Mesendoderm (in vitro differentiated cells): ENCODE measurements around the gene KY.

Source experiments
- DNase-seq: peaks from one replicate; pipeline ENCODE4 v3.0.0; 2013
- H2AK5ac ChIP-seq: 2 replicates; pipeline ENCODE4 v1.6.1; 2013; ENCODE audit warnings: low read length, inconsistent platforms
- H2BK120ac ChIP-seq: 2 replicates; pipeline ENCODE4 v1.6.1; 2013; ENCODE audit warnings: low read depth, mild to moderate bottlenecking, low read length, moderate library complexity, mixed read lengths
- H2BK15ac ChIP-seq: replicated peaks from 2 replicates; pipeline ENCODE4 v1.6.1; 2013; ENCODE audit warnings: low read depth, mild to moderate bottlenecking, moderate library complexity
- H2BK5ac ChIP-seq: 2 replicates; pipeline ENCODE4 v1.6.1; 2013; ENCODE audit warnings: low read length, inconsistent platforms
- H3K18ac ChIP-seq: 2 replicates; pipeline ENCODE4 v1.6.1; 2013; ENCODE audit warnings: mild to moderate bottlenecking, low read length, mixed read lengths
- H3K23ac ChIP-seq: one replicate; pipeline ENCODE4 v1.6.1; 2013; ENCODE audit warnings: low read length
- H3K27ac ChIP-seq: 2 replicates; pipeline ENCODE4 v1.5.1; 2013; ENCODE audit warnings: low read depth, mild to moderate bottlenecking, inconsistent platforms, low read length, moderate library complexity
- H3K27me3 ChIP-seq: 2 replicates; pipeline ENCODE4 v1.6.1; 2013; ENCODE audit warnings: low read length, control low read depth, mild to moderate bottlenecking, inconsistent platforms; ENCODE audit not compliant: insufficient read depth, poor library complexity
- H3K36me3 ChIP-seq: 2 replicates; pipeline ENCODE4 v1.6.1; 2013; ENCODE audit warnings: low read length, inconsistent platforms; ENCODE audit not compliant: control insufficient read depth, insufficient read depth
- H3K4ac ChIP-seq: one replicate; pipeline ENCODE4 v1.6.1; 2013; ENCODE audit warnings: low read depth, mild to moderate bottlenecking, low read length, moderate library complexity
- H3K4me1 ChIP-seq: 2 replicates; pipeline ENCODE4 v1.6.1; 2013; ENCODE audit warnings: low read depth, low read length, inconsistent platforms; ENCODE audit not compliant: control insufficient read depth
- H3K4me2 ChIP-seq: 2 replicates; pipeline ENCODE4 v1.6.1; 2013; ENCODE audit warnings: low read length
- H3K4me3 ChIP-seq: 2 replicates; pipeline ENCODE4 v1.5.1; 2013; ENCODE audit warnings: mild to moderate bottlenecking, low read length
- H3K56ac ChIP-seq: one replicate; pipeline ENCODE4 v1.6.1; 2013; ENCODE audit warnings: low read length
- H3K79me1 ChIP-seq: 2 replicates; pipeline ENCODE4 v1.6.1; 2013; ENCODE audit warnings: low read length, inconsistent platforms
- H3K79me2 ChIP-seq: 2 replicates; pipeline ENCODE4 v1.6.1; 2013; ENCODE audit warnings: mild to moderate bottlenecking, low read length; ENCODE audit not compliant: control insufficient read depth, insufficient read depth
- H3K9ac ChIP-seq: 2 replicates; pipeline ENCODE4 v1.6.1; 2013; ENCODE audit warnings: low read length, inconsistent platforms
- H4K5ac ChIP-seq: one replicate; pipeline ENCODE4 v1.6.1; 2013; ENCODE audit warnings: low read length
- H4K8ac ChIP-seq: one replicate; pipeline ENCODE4 v1.6.1; 2013; ENCODE audit warnings: low read depth, mild to moderate bottlenecking, control low read depth, low read length, moderate library complexity
- WGBS: extraction: QIAGEN DNeasy Blood & Tissue Kit; methylation state at CpG from one replicate; pipeline ENCODE4 v1.1.7; 2013; ENCODE audit warnings: low lambda C conversion rate, missing lambda C conversion rate; ENCODE audit not compliant: insufficient coverage; ENCODE audit errors: extremely low coverage; 5-methylcytosine and 5-hydroxymethylcytosine counted together

The KY gene

GRCh38 chr3:134694946-134695543 lies 44.2 kb upstream of the KY start:
- Histone ChIP-seq H4K8ac (no peak overlapping the region), H2BK15ac (no peak overlapping the region), H3K79me2 (no peaks in the 10 kb centered on the region), H4K5ac (no peak overlapping the region), H2AK5ac (no peak overlapping the region), H3K27ac (no peak overlapping the region), H3K27me3 (no peaks in the 10 kb centered on the region), H3K18ac (no peak overlapping the region), H3K4me1 (no peaks in the 10 kb centered on the region), H3K23ac (no peak overlapping the region), H3K4ac (no peak overlapping the region), H3K56ac (no peak overlapping the region), H3K9ac (no peak overlapping the region), H3K36me3 (no peaks in the 10 kb centered on the region), H3K79me1 (no peaks in the 10 kb centered on the region), H2BK120ac (no peak overlapping the region), H3K4me2 (no peak overlapping the region), H3K4me3 (no peak overlapping the region), H2BK5ac (no peak overlapping the region)
- no peak for DNase-seq
- no CpG with 5 or more reads among the region's 7 CpGs for WGBS

GRCh38 chr3:134694466-134694865 lies 43.6 kb upstream of the KY start:
- Histone ChIP-seq H4K8ac (no peak overlapping the region), H3K27ac (no peak overlapping the region), H2AK5ac (no peak overlapping the region), H3K4me2 (no peak overlapping the region), H2BK5ac (no peak overlapping the region), H3K56ac (no peak overlapping the region), H2BK15ac (no peak overlapping the region), H3K4me1 (no peaks in the 10 kb centered on the region), H2BK120ac (no peak overlapping the region), H3K4me3 (no peak overlapping the region), H3K23ac (no peak overlapping the region), H3K4ac (no peak overlapping the region), H3K27me3 (no peaks in the 10 kb centered on the region), H3K79me1 (no peaks in the 10 kb centered on the region), H4K5ac (no peak overlapping the region), H3K9ac (no peak overlapping the region), H3K18ac (no peak overlapping the region), H3K79me2 (no peaks in the 10 kb centered on the region), H3K36me3 (no peaks in the 10 kb centered on the region)
- peak; percentile 3 for DNase-seq

- Histone ChIP-seq H2AK5ac (no peak overlapping the region), H3K4me2 (no peak overlapping the region), H3K79me2 (no peaks in the 10 kb centered on the region), H3K56ac (no peak overlapping the region), H3K4ac (no peak overlapping the region), H4K8ac (no peak overlapping the region), H2BK5ac (no peak overlapping the region), H2BK120ac (no peak overlapping the region), H3K23ac (no peak overlapping the region), H3K9ac (no peak overlapping the region), H2BK15ac (no peak overlapping the region), H3K27me3 (no peaks in the 10 kb centered on the region), H3K4me3 (no peak overlapping the region), H4K5ac (no peak overlapping the region), H3K36me3 (no peaks in the 10 kb centered on the region), H3K27ac (no peak overlapping the region), H3K4me1 (no peaks in the 10 kb centered on the region), H3K18ac (no peak overlapping the region), H3K79me1 (no peaks in the 10 kb centered on the region)
- WGBS: no CpG with 5 or more reads among the region's 7 CpGs
- DNase-seq: no peak
These were observed 43.0 kb upstream of the KY start for GRCh38 chr3:134693804-134694203.

DNA sequence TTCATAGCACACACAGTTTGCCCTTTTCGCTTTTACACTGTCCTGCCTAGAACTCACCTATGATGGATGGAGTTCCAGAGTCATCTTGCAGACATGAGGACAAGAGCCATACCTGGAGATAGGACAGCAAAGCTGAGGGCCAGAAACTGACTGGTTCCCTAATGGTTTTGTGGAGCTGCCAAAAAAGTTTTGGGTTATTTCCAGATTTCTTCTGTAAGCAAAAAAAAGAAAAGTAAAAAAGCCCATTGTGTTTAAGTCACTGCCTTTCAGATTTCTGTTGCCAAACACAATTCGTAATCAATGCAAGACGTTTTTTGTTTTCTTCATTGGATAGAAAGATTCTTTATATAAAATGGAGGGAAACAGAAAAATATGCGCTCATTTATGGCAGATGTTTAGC lies 42.4 kb upstream of the KY start:
- H3K56ac ChIP-seq: no peak overlapping the region
- no peak overlapping the region for H3K27ac ChIP-seq
- no peak overlapping the region for H2BK15ac ChIP-seq
- no peak overlapping the region for H4K5ac ChIP-seq
- H3K4me3 ChIP-seq: no peak overlapping the region
- no peak overlapping the region for H3K4me2 ChIP-seq
- DNase-seq: no peak
- H3K4ac ChIP-seq: no peak overlapping the region
- H3K27me3 ChIP-seq: no peaks in the 10 kb centered on the region
- H3K36me3 ChIP-seq: no peaks in the 10 kb centered on the region
- H4K8ac ChIP-seq: no peak overlapping the region
- no CpG with 5 or more reads among the region's 4 CpGs for WGBS
- H3K9ac ChIP-seq: no peak overlapping the region
- no peak overlapping the region for H2BK120ac ChIP-seq
- no peaks in the 10 kb centered on the region for H3K79me1 ChIP-seq
- no peak overlapping the region for H2BK5ac ChIP-seq
- H2AK5ac ChIP-seq: no peak overlapping the region
- H3K18ac ChIP-seq: no peak overlapping the region
- H3K79me2 ChIP-seq: no peaks in the 10 kb centered on the region
- H3K23ac ChIP-seq: no peak overlapping the region
- no peaks in the 10 kb centered on the region for H3K4me1 ChIP-seq

DNA sequence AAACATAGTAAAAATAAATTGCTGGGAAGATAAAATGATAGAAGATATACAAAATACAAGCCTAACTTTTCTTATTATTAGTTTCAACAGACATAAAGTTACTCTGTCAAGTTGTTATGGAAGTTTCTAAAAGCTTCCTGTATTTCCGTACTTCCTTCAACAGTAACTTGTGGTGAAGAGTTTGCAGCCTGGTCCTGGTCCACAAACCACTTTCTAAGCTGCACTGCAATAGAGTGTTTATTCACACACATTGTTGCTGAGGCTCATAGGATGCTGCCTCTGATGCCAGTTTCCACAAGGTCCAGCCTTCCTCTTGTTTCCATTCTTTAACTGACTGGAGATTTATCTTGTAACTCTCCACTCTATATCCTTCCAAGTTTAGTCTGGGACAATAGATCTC lies 39.4 kb upstream of the KY start:
- Histone ChIP-seq H3K56ac (no peak overlapping the region), H3K79me1 (no peaks in the 10 kb centered on the region), H3K27ac (no peak overlapping the region), H3K36me3 (no peaks in the 10 kb centered on the region), H4K8ac (no peak overlapping the region), H3K23ac (no peak overlapping the region), H3K79me2 (no peaks in the 10 kb centered on the region), H2BK15ac (no peak overlapping the region), H3K4me2 (no peak overlapping the region), H4K5ac (no peak overlapping the region), H3K18ac (no peak overlapping the region), H2AK5ac (no peak overlapping the region), H2BK120ac (no peak overlapping the region), H2BK5ac (no peak overlapping the region), H3K9ac (no peak overlapping the region), H3K27me3 (no peaks in the 10 kb centered on the region), H3K4me1 (no peaks in the 10 kb centered on the region), H3K4me3 (no peak overlapping the region), H3K4ac (no peak overlapping the region)
- no peak for DNase-seq
- no CpG with 5 or more reads among the region's 1 CpG for WGBS

GRCh38 chr3:134687642-134688041 lies 36.8 kb upstream of the KY start:
- WGBS: no CpG with 5 or more reads among the region's 2 CpGs
- H3K9ac ChIP-seq: no peak overlapping the region
- no peak overlapping the region for H3K56ac ChIP-seq
- no peaks in the 10 kb centered on the region for H3K79me2 ChIP-seq
- no peak overlapping the region for H3K4me3 ChIP-seq
- no peak overlapping the region for H4K8ac ChIP-seq
- H4K5ac ChIP-seq: no peak overlapping the region
- H3K4ac ChIP-seq: no peak overlapping the region
- H3K27me3 ChIP-seq: peaks cover 2% of the 10 kb centered on the region
- DNase-seq: no peak
- H3K23ac ChIP-seq: no peak overlapping the region
- no peak overlapping the region for H3K18ac ChIP-seq
- H3K36me3 ChIP-seq: no peaks in the 10 kb centered on the region
- H3K4me2 ChIP-seq: no peak overlapping the region
- no peak overlapping the region for H2AK5ac ChIP-seq
- no peak overlapping the region for H2BK5ac ChIP-seq
- no peaks in the 10 kb centered on the region for H3K79me1 ChIP-seq
- H2BK120ac ChIP-seq: no peak overlapping the region
- H3K27ac ChIP-seq: no peak overlapping the region
- H3K4me1 ChIP-seq: no peaks in the 10 kb centered on the region
- no peak overlapping the region for H2BK15ac ChIP-seq
